Activated T-cell treated with anti-CD3 and anti-CD28 coated beads for 48 hours (primary cell): ENCODE results near the gene BCL2L13.
"Not testable (repeated sequence)": the region's sequence is repeated elsewhere in the genome, so short reads cannot be mapped to it uniquely, and the experiment has no call there.

Experiments
- DNase-seq: peaks from one replicate; pipeline ENCODE4 v3.0.0-alpha.2; 2020; ENCODE audit warnings: low read depth

Gene BCL2L13

GRCh38 chr22:17637490-17638181, 921 bp upstream of the BCL2L13 start:
- no peak for DNase-seq

- no peak for DNase-seq
These were observed 450 bp upstream of the BCL2L13 start for GRCh38 chr22:17638182-17638431.

- DNase-seq, result no peak
These were observed 737 bp downstream of the BCL2L13 start for GRCh38 chr22:17639247-17639741.

GRCh38 chr22:17641269-17641668, 2.7 kb downstream of the BCL2L13 start:
- no peak for DNase-seq

- not testable (repeated sequence) for DNase-seq
These were observed 3.8 kb downstream of the BCL2L13 start for GRCh38 chr22:17642357-17642756.

GRCh38 chr22:17647452-17647851, 8.9 kb downstream of the BCL2L13 start:
- DNase-seq, result no peak

GRCh38 chr22:17647991-17648390, 9.4 kb downstream of the BCL2L13 start:
- no peak for DNase-seq

- no peak for DNase-seq
These were observed 10.0 kb downstream of the BCL2L13 start for GRCh38 chr22:17648569-17648968.

GRCh38 chr22:17655289-17655688, 16.7 kb downstream of the BCL2L13 start:
- no peak for DNase-seq

- no peak for DNase-seq
These were observed 18.4 kb downstream of the BCL2L13 start for GRCh38 chr22:17656870-17657395.

GRCh38 chr22:17664414-17665055, 26.0 kb downstream of the BCL2L13 start:
- DNase-seq, result no peak

GRCh38 chr22:17665248-17665647, 26.7 kb downstream of the BCL2L13 start:
- DNase-seq, result no peak

GRCh38 chr22:17665854-17666253, 27.3 kb downstream of the BCL2L13 start:
- DNase-seq, result no peak

- not testable (repeated sequence) for DNase-seq
These were observed 33.0 kb downstream of the BCL2L13 start for GRCh38 chr22:17671521-17672092.

GRCh38 chr22:17672417-17672991, 33.9 kb downstream of the BCL2L13 start:
- DNase-seq, result no peak

- DNase-seq, result no peak
These were observed 35.6 kb downstream of the BCL2L13 start for GRCh38 chr22:17674152-17674551.

- no peak for DNase-seq
These were observed 37.0 kb downstream of the BCL2L13 start for GRCh38 chr22:17675584-17675983.

- no peak for DNase-seq
These were observed 40.3 kb downstream of the BCL2L13 start for GRCh38 chr22:17678817-17679385.

GRCh38 chr22:17684245-17684644, 45.7 kb downstream of the BCL2L13 start:
- DNase-seq, result no peak

- no peak for DNase-seq
These were observed 54.3 kb downstream of the BCL2L13 start for GRCh38 chr22:17692841-17693240.

- DNase-seq, result no peak
These were observed 55.6 kb downstream of the BCL2L13 start for GRCh38 chr22:17694193-17694592.

GRCh38 chr22:17694752-17695151, 56.2 kb downstream of the BCL2L13 start:
- DNase-seq, result no peak

GRCh38 chr22:17695986-17696385, 57.4 kb downstream of the BCL2L13 start:
- no peak for DNase-seq
